Right hindlimb (tissue), 1 donor: ENCODE data around the gene PRRC2A.

Experiments
- DNase-seq: peaks from one replicate; pipeline ENCODE4 v3.0.0-alpha.2; 2018

The PRRC2A gene

GRCh38 chr6:31654574-31655348 lies 34.2 kb downstream of the PRRC2A start:
- no peak for DNase-seq

- no peak for DNase-seq
Observed at GRCh38 chr6:31655349-31656237, 35.1 kb downstream of the PRRC2A start, which contains the start of gene APOM. TSS of gene APOM (plus strand) at chr6:31655894. CDS start at chr6:31655967, 73 bp downstream.

- DNase-seq: no peak
Observed at GRCh38 chr6:31657406-31658157, 37.1 kb downstream of the PRRC2A start.

GRCh38 chr6:31658158-31658688 lies 37.7 kb downstream of the PRRC2A start:
- DNase-seq: no peak

GRCh38 chr6:31658983-31659648 lies 38.6 kb downstream of the PRRC2A start:
- no peak for DNase-seq

- DNase-seq: no peak
Observed at GRCh38 chr6:31659649-31660380, 39.3 kb downstream of the PRRC2A start.

- peak; percentile 93 for DNase-seq
Observed at GRCh38 chr6:31660381-31661261, 40.1 kb downstream of the PRRC2A start, which contains the start of gene C6orf47. TSS of gene C6orf47 (minus strand) at chr6:31660778. CDS start at chr6:31659947, 831 bp downstream.

GRCh38 chr6:31661262-31662123 lies 41.0 kb downstream of the PRRC2A start:
- DNase-seq: no peak

- DNase-seq: no peak
Observed at GRCh38 chr6:31662124-31662723, 41.7 kb downstream of the PRRC2A start.

GRCh38 chr6:31663126-31663960 lies 42.8 kb downstream of the PRRC2A start:
- DNase-seq: no peak

- peak; percentile 35 for DNase-seq
Observed at GRCh38 chr6:31663961-31664789, 43.7 kb downstream of the PRRC2A start.

- DNase-seq: peak; percentile 94
Observed at GRCh38 chr6:31664790-31665500, 44.4 kb downstream of the PRRC2A start, which contains the start of gene GPANK1. TSS of gene GPANK1 (minus strand) at chr6:31664997. CDS start at chr6:31664478, 519 bp downstream.

- DNase-seq: peak; percentile 99
Observed at GRCh38 chr6:31665501-31666336, 45.2 kb downstream of the PRRC2A start, which contains the start of gene CSNK2B. TSS of gene CSNK2B (plus strand) at chr6:31666080. CDS start at chr6:31666832, 752 bp downstream.

GRCh38 chr6:31666337-31666965 lies 45.9 kb downstream of the PRRC2A start:
- no peak for DNase-seq
